ENCODE data around the gene SH3PXD2B. TPM values are rescaled to one million over a fixed set of nuclear protein-coding genes. Genes with fewer than 3 reads are reported as not detected.
"Not testable (repeated sequence)": the region's sequence is repeated elsewhere in the genome, so short reads cannot be mapped to it uniquely, and the experiment has no call there.

The SH3PXD2B gene
- total RNA-seq, 1 donor = 28.1 TPM

DNA sequence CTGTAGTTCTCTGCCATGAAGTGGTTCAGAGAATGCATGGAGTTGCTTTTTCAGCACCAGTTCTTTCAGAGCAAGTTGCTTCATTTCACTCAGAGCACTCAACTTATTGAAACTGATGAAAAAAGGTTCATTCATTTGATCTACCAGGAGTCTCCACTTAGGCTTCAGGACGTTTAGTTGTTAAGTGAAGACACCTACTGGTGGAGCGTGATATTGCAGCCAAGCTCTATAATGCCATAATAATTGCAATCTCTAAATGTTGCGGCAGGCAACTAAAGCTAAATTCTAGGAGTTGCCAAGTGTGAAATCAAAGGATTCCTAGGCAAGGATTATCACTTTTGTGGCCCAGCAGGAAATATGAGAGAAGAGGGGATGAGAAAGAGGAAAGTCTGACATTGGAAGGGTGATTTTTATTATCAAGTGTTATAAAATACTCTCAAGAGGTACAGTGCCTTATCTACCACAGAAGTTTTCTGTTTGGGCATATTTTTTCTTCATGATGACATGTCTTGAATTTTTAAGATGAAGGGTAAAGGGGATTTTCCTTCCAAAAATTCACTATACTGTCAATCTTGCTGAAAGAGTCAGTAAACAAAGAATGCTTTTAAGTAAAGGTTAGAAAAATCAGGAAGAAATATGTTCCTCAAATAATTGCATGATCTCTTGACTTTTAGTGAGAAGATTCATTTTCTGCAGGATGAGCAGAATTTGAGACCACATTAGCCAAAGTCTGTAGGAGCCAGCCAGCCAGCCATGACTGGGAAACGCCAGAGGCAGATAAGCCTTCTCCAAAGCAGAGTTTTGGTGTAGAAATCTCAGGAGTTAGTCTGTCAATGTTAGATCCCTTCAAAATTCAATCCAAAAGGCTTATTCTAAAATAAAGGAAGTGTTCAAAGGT is 83.4 kb downstream of the SH3PXD2B start:
- no peak overlapping the region for H3K4me3 ChIP-seq (ENCODE audit: low read depth, low read length)
- peak; percentile 80 for TF ChIP-seq CTCF (IDR thresholded peaks at IDR 0.05; ENCODE audit: insufficient read depth, low read depth, low read length)
- DNase-seq (ENCODE audit: low read depth) = peak; percentile 72

DNA sequence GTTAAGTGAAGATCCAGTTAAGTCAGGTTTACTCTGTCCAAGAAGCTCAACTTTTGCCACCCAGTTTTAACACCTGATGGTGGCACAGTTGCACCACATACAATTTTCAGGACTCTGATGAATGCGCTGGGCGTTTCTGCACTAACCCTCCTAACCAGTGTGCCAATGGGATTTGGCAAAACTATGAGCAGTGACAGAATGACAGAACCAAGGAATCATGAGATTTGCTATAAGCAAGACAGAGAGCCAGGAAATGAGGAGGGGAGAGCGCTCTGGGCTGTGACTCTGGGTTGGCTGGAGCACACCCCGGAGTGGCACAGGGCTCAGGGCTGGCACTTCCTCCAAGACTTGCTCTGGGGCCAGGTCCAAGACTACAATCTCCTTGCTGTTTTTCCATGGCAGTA is 84.1 kb downstream of the SH3PXD2B start:
- DNase-seq (ENCODE audit: low read depth) = no peak
- no peak overlapping the region for H3K4me3 ChIP-seq (ENCODE audit: low read depth, low read length)
- no peak for TF ChIP-seq CTCF (IDR thresholded peaks at IDR 0.05; ENCODE audit: insufficient read depth, low read depth, low read length)

GRCh38 chr5:172368699-172369098 is 85.6 kb downstream of the SH3PXD2B start:
- DNase-seq (ENCODE audit: low read depth); H3K4me3 ChIP-seq (ENCODE audit: low read depth, low read length): not testable (repeated sequence)

DNA sequence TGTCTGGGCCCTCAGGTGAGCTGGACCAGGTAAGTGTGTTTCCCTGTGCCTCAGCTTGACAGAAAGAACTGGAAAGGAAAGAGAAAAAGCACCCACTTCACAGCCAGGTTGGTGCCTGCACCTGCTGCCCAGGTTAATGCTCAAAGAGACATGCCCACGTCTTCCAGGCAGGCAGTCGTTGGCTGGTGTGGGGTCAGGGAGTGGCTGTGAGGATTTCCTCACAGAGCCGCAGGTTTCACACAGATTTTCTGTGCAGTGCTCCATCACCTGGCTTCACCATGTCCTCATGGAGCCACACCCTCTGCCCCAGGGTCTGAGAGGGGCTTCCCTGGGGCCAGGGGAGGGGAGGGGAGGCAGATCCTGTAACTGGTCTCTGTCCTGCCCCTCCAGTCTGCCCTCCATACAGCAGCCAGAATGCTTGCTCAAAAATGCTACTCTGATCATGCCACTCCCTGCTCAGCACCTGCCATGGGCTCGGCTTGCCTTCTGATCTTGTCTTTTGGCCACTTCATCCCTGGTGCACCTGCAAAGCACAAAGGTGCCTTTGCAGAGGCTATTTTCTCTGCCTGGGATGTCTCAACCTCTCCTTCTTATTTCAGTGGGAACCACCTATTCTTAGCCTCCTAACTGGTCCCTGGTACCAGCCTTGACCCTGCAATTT is 88.2 kb downstream of the SH3PXD2B start:
- no peak for TF ChIP-seq CTCF (IDR thresholded peaks at IDR 0.05; ENCODE audit: insufficient read depth, low read depth, low read length)
- no peak for DNase-seq (ENCODE audit: low read depth)

GRCh38 chr5:172364773-172365172 is 89.6 kb downstream of the SH3PXD2B start:
- no peak for DNase-seq (ENCODE audit: low read depth)
- H3K4me3 ChIP-seq (ENCODE audit: low read depth, low read length) = no peak overlapping the region
- no peak for TF ChIP-seq CTCF (IDR thresholded peaks at IDR 0.05; ENCODE audit: insufficient read depth, low read depth, low read length)

More for the DNA sequence above, 88.2 kb downstream of the SH3PXD2B start:
- H3K4me3 ChIP-seq (ENCODE audit: low read depth, low read length) = no peak overlapping the region

- TF ChIP-seq CTCF (IDR thresholded peaks at IDR 0.05; ENCODE audit: insufficient read depth, low read depth, low read length) = no peak
- DNase-seq (ENCODE audit: low read depth) = no peak
- no peak overlapping the region for H3K4me3 ChIP-seq (ENCODE audit: low read depth, low read length)
Measured at GRCh38 chr5:172362755-172363154, 91.6 kb downstream of the SH3PXD2B start.

GRCh38 chr5:172361566-172362238 is 92.6 kb downstream of the SH3PXD2B start:
- no peak for TF ChIP-seq CTCF (IDR thresholded peaks at IDR 0.05; ENCODE audit: insufficient read depth, low read depth, low read length)
- H3K4me3 ChIP-seq (ENCODE audit: low read depth, low read length) = no peak overlapping the region
- peak; percentile 99 for DNase-seq (ENCODE audit: low read depth)
